GM21737 (cell line): ENCODE results near the gene MED13L.

Source experiments
- ATAC-seq: cut with Tn5 transposase; IDR thresholded peaks from one replicate; pipeline ENCODE4 v1.9.1; 2021; ENCODE audit warnings: mild to moderate bottlenecking, moderate library complexity; ENCODE audit not compliant: unreplicated experiment

Gene MED13L

DNA sequence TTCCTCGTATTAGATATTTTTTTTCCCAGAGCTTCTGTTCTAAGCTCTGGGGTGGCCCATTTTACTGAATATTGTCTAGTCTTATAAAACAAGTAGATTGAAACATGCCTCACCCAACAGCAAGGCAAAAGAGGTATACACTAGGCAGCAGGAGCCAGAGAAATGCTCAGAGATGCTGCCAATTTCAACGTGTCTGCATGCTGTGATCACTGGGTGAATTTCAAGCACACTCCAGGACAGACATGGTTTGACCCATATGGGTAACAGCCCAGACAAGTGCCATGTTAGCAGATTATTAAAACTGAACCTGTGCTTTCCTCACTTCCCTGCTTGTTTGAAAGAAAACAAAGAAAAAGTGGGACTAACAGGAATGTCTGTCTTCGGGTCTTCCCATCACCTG lies 321.3 kb downstream of the MED13L start:
- no peak for ATAC-seq

DNA sequence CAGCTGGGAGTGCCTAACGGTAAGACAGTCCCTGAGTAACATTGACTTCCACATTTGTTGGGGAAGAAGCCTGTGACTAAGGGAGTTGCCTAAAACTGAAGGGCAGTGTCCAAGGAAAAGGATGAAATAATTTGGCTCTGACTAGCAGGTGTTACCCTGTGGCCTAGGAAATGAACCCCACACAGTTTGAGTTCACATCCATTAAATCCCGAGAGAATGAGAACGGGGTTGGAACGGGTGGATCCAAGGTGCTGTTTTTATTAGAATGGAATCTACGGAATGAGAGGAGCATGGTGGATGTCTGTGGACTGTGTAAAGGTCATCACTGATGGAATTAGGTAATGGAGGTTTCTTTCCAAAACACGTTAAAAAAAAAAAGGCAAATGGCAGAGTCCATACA lies 324.0 kb downstream of the MED13L start:
- ATAC-seq = no peak

DNA sequence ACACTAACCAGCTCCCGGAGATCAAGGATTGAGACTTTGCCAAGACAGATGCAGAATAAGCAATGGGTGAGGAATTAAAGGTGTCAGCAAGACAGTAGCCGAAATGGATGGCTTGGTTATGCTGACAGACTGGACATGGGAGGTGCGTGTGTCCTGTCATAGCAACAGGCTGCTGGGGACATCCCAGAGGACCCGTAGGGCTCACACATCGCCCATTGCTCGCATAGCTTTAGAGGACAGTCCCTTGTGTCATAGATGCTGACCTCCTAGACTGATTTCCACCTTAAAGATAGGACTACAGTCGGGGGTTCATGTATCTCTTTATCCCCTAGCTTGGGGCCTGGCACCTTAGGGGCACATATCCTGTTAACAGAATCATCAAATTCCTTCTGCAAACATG lies 324.5 kb downstream of the MED13L start:
- no peak for ATAC-seq

DNA sequence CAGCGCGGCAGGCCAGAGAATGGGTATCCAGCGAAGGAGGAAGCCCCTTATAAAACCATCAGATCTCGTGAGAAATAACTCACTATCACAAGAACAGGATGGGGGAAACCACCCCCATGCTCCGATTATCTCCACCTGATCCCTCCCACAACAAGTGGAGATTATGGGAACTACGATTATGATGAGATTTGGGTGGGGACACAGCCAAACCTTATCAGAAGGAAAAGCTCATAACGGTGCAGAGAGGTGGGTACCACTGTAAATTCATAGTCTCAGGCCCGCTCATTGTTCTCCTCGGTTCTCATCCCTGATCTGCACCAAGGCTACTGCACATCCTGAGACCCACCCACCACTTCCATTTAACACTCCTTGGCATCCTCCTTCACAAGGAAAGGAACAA lies 326.5 kb downstream of the MED13L start:
- no peak for ATAC-seq

DNA sequence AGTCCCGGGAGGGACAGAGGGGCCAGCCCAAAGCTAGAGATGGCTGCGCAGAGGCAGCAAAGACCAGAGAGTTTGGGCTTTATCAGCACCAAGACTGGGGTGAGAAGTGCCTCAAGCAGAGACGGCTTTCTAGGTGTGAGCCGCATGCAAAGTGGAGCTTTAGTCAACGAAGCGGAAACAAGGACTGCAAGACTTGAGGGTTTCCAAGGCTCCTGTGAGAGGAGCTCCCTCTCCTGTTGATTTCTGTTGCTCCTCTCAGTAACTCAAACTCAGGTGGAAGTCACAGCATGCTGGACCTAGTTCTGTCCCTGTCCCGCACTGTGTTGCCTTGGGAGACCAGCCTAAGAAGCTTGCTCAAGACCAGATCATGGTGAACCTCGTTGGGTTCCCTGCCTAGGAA lies 327.8 kb downstream of the MED13L start:
- ATAC-seq = no peak

DNA sequence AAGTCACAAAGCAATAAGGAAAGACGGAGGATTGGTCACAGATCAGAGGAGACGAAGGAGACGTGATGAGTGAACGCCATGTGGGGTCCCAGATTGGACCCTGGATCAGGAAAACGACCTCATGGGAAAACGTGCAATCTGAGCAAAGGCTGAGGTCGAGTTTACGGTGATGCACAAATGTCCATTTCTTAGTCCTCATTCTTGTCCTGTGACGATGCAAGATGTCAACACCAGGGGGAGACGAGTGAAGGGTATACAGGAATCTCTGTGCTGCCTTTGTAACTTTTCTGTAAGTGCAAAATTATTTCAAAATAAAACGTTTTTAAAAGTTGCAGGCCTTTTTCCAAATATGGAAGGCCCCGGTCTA lies 329.8 kb downstream of the MED13L start:
- ATAC-seq = no peak

DNA sequence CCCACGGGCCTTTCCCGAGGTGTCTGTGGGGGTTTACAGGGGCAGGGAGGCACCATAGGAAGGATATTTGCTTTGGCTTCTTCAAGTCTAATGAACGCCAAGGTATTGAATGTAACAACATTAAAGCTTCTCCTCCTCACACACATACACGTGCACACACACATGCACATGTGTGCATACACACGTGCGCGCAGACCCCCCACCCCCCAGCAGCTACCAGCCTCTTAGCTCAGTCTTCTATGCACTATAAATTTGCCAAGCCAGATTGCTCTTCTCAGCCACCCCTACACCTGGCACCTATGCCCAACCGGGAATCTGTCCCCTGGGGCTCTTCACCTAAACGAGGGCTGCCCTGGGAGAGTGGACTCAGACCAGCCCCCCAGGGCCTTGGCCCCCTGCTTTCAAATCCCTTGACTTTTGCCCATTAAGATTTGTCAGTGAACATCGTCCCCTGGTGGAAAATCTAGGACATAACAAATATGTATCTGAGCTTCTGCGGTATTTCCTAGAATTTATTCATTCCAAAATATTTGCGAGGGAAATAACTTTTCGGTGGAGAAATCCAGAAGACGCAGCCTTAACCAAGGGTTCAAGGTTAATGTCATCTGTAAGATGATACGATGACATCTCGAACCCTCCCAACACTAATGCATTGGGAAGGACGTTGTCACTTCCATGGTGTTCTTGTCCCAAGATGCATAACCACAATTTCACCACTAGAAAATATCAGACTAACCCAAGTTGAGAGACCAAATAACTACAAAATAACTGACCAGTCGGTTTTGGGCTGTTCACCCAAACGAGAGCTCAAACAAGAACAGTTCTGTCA lies 330.4 kb downstream of the MED13L start:
- no peak for ATAC-seq

DNA sequence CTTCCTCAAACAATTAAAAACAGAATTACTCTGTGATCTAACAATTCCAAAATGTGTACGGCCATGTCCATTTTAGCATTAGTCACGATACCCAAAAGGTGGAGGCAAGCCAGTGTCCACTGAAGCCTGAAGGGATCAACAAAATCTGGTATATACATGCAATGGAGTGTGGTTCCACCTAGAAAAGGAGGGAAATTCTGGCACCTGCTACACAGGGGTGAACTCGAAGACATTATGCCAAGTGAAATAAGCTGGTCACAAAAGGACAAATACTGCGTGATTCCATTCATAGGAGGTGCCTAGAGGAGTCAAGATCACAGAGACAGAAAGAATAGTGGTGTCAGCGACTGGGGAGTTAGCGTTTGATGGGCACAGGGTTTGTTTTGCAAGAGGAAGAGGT lies 331.4 kb downstream of the MED13L start:
- no peak for ATAC-seq

DNA sequence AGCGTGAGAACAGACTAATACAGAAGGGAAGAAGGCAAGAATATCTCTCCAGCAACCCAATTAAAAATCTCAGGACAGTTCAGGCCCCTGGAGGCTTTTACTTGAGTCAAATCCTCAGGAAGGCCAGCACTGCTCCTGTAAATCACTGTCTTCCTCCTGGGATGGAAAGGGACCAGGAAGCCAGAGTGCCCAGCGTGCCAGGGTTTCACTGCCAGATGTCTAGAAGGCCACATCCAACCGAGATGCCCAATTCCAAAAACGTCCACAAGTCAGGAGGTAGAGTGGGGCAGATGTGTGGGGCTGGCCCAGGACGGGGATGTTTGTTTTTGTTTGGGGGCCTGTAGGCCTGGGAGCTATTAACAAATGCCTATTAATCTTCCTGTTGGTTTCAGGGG lies 332.0 kb downstream of the MED13L start:
- ATAC-seq = no peak

DNA sequence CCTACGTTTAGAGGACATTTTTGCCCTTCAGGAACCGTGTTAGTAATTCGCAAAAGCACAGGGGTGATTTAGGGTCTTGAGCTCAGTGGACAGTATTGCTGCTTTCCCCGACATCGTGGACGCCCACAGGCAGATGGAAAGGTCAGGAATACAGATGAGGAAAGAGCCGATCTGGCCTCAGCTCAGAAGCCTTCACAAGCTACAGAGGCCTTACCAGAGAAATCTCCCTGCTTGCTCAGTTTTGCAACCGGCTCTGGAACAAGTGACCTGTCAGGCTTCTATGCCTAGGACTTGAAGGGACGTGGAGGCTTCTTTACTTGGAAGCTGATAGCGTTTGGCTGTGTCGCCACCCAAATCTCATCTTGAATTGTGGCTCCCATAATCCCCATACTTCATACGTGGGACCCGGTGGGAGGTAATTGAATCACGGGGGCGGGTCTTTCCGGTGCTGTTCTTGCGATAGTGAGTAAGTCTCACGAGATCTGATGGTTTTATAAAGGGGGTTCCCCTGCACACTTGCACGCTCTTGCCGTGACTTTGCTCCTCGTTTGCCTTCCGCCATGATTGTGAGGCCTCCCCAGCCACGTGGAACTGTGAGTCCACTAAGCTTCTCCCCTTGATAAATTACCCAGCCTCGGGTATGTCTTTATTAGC lies 332.5 kb downstream of the MED13L start:
- ATAC-seq = no peak

DNA sequence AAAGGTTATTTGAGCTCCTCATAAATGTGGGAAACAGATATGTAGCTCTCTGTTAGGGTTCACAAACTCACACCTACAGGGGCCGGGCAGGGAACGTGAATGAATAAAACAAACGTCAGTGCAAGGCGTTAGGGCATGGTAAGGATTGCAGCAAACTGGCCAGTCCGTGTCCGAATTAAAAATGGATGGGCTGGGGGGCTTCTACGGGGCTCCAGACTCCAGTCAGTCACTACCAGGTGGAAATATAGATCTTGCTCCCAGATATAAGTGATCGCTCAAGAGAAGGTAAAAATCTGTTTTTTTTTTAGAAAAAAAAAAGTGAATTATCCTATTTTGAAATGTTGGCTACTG lies 333.1 kb downstream of the MED13L start:
- ATAC-seq = no peak

DNA sequence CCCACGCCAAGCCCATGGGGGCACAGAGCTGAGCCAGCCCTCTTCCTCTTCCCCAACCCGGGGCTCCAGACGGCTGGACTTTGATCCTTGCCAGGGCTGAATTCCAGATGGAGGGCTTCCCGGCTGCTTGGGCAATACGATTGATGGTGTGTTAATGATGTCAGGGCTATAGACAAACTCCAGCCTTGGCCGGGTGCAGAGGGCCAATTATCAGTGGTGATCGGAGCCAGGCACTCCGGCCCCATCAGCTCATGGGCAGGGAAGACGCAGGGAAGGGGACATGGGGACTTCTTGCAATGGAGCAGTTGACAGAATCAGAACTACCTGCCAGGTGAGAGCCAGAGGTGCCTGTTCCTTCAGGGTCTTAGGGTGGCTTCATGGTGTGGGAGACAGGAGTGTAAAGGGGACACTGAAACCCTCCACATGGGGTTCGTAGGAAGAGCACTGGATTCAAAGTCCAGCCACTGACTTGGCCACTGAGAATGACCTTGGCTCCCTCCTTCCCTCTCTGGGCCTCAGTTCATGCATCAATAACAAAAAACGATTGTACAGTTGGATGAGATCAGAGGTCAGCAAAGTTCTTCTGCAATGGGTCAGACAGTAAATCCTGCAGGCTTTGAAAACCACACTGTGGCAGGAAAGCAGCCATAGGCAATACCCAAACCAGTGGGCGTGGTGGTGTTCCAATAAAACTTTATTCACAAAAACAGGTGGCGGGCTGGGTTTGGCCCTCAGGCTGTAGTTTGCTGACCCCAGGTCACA lies 333.7 kb downstream of the MED13L start:
- ATAC-seq = no peak

DNA sequence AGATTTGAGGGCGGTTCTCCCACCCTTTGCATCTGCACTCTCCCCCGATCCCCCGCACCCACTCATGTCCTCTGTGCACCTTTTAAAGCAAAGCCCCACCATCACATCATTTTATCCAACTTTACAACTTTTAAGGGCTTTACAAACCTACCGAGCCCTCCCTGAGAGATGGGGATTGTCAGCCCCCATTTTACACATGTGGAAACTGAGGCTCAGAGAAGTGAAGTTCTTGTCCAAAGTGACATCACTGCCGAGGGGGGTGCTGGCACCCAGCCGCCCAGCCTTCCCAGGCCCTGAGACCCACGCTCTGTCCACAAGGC lies 334.2 kb downstream of the MED13L start:
- ATAC-seq = no peak

DNA sequence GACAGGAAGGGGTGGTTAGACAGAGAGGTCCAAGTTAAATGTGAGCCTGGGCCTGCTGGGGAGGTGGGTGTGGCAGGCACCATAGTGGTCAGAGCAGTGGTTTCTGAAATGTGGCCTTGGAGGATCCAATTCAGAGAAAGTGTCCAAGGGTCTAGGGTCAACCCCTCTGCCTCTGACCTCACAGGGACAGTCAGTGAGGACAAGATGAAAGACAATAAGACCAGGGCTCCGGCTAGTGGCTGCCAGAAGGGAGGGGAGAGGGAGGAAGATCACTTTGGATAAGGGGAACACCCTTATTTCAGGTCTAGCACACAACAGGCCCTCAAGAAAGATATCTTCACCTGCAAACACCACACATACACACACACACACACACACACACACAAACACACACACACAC lies 335.1 kb downstream of the MED13L start:
- no peak for ATAC-seq

DNA sequence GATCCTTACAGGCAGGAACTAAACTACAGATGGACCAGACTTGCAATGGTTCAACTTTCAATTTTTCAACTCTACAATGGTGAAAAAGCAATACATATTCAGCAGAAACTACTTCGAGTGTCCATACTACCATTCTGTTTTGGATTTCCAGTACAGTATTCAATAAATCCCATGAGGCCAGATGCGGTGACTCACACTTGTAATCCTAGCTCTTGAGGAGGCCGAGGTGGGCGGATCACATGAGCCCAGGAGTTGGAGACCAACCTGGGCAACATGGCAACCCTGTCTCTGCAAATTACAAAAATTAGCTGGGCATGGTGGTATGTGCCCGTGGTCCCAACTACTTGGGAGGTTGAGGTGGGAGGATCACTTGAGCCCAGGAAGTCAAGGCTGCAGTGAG lies 336.1 kb downstream of the MED13L start:
- ATAC-seq = no peak

DNA sequence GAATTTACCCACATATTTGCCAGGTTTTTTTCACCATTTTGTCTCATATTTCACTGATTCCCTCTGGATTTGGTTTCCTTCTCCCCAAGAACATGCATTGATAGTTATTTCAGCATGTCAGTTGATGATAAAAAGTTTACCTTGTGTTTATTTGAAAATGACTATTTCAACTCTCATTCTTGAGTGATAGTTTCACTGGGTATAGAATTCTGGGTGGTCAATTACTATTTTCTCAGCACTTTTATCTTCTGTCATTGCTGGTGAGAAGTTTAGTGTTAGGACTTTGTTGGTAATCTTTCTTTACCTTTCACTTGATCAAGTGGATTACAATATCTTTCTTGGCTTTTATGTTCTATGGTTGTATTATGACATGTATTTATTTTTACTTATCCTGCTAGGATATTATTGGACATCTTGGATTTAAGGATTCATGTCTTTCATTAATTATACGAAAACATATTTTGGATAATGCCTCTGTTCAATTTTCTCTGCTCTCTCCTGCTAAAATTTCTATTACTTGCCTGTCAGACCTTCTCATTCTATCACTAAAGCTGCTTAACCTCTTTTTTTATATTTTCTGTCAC lies 338.6 kb downstream of the MED13L start:
- no peak for ATAC-seq

DNA sequence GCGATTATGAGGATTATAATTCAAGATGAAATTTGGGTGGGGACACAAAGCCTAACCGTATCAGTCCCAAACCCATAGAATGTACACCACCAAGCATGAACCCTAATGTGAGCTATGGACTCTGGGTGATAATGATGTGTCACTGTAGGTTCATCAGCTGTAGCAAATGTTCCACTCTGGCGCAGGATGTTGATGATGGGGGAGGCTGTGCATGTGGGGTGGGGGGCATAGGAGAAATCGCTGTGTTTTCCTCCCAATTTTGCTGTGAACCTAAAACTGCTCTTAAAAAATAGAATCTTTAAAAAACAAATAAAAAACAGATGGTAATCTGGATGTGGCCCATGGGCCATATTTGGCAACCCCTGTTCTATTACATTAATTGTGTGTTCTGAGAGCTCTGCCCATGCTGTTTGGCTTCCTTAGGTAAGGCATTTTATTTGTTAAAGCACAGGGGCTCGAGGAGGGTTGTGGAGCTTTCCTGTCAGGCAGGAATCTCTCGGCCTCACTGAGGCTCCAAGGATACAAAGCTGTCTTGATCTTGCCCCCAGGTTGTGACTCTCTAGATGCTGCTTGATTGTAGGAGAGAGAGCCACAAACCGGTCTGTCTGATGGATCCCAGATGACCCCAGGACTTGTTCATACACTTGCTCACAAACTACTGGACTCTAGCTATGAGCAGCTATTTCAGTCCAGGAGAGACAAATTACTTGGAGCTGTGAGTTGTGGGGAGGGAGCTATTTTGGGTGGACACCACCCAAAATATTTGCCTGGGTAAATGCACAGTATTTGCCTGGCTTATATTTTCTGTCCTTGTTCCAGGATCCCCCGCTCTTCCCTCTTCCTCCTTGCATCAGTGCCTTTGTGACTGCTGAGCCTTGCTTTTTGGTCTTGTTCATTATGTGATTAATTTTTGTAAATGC lies 340.2 kb downstream of the MED13L start:
- no peak for ATAC-seq

DNA sequence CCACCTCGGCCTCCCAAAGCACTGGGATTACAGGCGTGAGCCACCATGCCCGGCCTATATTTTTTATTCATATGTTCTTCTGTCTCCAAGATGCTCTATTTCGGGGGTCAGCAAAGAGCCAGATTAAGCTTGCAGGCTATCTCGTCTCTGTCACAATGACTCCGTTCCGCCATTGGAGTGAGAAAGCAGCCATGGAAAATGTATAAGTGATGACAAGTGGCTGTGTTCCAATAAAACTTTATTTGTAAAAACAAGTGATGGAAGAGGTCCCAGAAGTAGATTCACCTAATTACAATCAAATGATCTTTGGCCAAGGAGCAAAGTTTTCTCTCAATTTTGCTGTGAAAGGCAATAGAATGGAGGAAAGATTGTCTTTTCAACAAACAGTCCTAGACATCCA lies 342.6 kb downstream of the MED13L start:
- no peak for ATAC-seq

DNA sequence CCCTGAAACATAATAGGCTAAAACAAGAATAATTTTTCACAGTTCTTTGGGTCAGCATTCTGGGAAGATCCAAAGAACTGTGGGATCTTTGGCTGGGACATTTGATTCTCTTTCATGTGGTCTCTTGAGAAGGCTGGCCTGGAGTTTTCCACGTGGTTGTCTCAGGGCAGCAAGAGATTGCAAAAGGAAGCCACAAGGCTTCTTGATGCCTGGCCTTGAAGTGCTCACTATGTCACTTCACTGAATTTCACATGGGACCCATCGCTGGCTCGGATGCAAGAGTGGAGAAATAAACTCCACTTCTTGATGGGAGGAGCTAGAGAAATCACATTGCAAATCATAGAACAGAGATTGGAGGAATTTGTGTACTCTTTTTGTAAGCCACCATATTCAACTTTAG lies 343.4 kb downstream of the MED13L start:
- no peak for ATAC-seq

DNA sequence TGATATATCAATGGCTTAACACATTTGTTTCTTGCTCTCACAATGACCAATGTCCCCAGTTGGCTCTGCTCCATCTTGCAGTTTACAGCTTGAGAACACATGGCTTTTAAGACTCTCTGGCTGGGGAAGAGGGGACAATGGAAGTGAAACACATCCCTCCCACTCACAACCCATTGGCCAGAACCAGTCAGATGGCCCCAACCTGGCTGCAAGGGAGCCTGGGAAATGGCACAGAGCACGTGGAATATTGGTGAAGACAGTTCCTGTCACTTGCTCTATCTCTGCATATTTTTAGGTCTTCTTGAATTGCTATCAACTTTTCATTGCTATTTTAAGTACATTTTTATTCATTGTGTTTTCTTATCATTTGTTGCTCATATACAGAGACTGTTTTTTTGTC lies 345.4 kb downstream of the MED13L start:
- ATAC-seq = no peak

DNA sequence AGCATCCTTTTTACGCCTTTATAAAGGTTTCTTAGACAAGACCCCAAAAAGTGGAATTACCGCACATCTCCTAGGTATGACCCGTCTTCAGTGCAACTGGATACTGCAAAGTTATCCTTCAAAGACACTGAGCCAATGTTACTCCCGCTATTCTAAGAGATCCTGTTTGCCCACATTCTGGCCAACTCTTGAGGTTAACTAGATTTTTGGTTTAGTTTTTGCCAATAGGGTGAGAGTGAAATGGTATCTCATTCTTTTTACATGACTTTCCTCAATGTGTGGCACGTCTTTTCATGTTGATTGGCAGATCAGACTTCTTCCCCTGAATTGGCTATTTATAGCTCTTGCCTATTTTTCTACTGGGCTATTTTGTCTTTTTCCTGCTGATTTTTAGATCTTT lies 347.2 kb downstream of the MED13L start:
- no peak for ATAC-seq
